GM12891 (cell line): ENCODE results near the gene LOXL1.

Experiments used
- DNase-seq: peaks from one replicate; pipeline ENCODE4 v3.0.0; 2011; ENCODE audit warnings: low spot score; ENCODE audit not compliant: insufficient read length
- FAIRE-seq: peaks from 2 replicates; lab custom pipeline; 2011; peaks lifted over from hg19 to GRCh38; lab: Jason Lieb, UNC
- PAX5 ChIP-seq: IDR thresholded peaks from 2 replicates; pipeline ENCODE4 v1.6.1; 2011; ENCODE audit warnings: low read length, moderate library complexity, mild to moderate bottlenecking; ENCODE audit not compliant: insufficient read depth, severe bottlenecking
- POLR2A ChIP-seq: IDR thresholded peaks from 2 replicates; pipeline ENCODE4 v1.6.1; 2011; ENCODE audit warnings: low read depth, low read length, control low read depth
- POLR2AphosphoS5 ChIP-seq: IDR thresholded peaks from 2 replicates; pipeline ENCODE4 v1.6.1; 2011; ENCODE audit warnings: low read depth, low read length, control low read depth
- POU2F2 ChIP-seq: IDR thresholded peaks from 2 replicates; pipeline ENCODE4 v1.6.1; 2011; ENCODE audit warnings: low read depth, mild to moderate bottlenecking, control low read depth, low read length, moderate library complexity
- SPI1 ChIP-seq: IDR thresholded peaks from 2 replicates; pipeline ENCODE4 v1.6.1; 2011; ENCODE audit warnings: low read depth, low read length, control low read depth
- TAF1 ChIP-seq: IDR thresholded peaks from 2 replicates; pipeline ENCODE4 v1.6.1; 2011; ENCODE audit warnings: low read depth, low read length, control low read depth

LOXL1 gene

GRCh38 chr15:73923156-73923487 is 3.1 kb upstream of the LOXL1 start:
- DNase-seq (no peak), FAIRE-seq (no peak)
- no peak for TF ChIP-seq TAF1

- no peak for TF ChIP-seq POLR2AphosphoS5
- peak; percentile 10; the same call in 1 of the 2 replicates for TF ChIP-seq SPI1
- no peak for TF ChIP-seq POLR2A
- no peak for TF ChIP-seq TAF1
- no peak for TF ChIP-seq POU2F2
- FAIRE-seq, result no peak
- no peak for DNase-seq
Measured at GRCh38 chr15:73923488-73924164, 2.6 kb upstream of the LOXL1 start.

GRCh38 chr15:73924171-73924921 is 1.9 kb upstream of the LOXL1 start:
- DNase-seq (no peak), FAIRE-seq (no peak)
- TF ChIP-seq POU2F2, result no peak
- TF ChIP-seq PAX5, result no peak
- no peak for TF ChIP-seq SPI1
- no peak for TF ChIP-seq POLR2A
- TF ChIP-seq POLR2AphosphoS5, result no peak
- no peak for TF ChIP-seq TAF1

- DNase-seq (no peak), FAIRE-seq (no peak)
- no peak for TF ChIP-seq POLR2AphosphoS5
- TF ChIP-seq PAX5, result no peak
- TF ChIP-seq TAF1, result no peak
- no peak for TF ChIP-seq POLR2A
- TF ChIP-seq POU2F2, result no peak
- TF ChIP-seq SPI1, result no peak
Measured at GRCh38 chr15:73925848-73926218, 429 bp upstream of the LOXL1 start.

GRCh38 chr15:73927003-73927475 is 777 bp downstream of the LOXL1 start:
- DNase-seq, result peak; percentile 50
- TF ChIP-seq PAX5 (no peak), SPI1 (no peak), POLR2AphosphoS5 (no peak), TAF1 (no peak), POU2F2 (no peak), POLR2A (no peak)
- no peak for FAIRE-seq

GRCh38 chr15:73927476-73928240 is 1.4 kb downstream of the LOXL1 start:
- DNase-seq (peak; percentile 72), FAIRE-seq (peak; percentile 58)
- TF ChIP-seq TAF1, result no peak
- no peak for TF ChIP-seq POLR2A
- TF ChIP-seq PAX5, result no peak
- TF ChIP-seq POU2F2, result no peak
- no peak for TF ChIP-seq SPI1
- TF ChIP-seq POLR2AphosphoS5, result no peak

GRCh38 chr15:73928241-73928579 is 1.9 kb downstream of the LOXL1 start:
- TF ChIP-seq TAF1 (no peak), POU2F2 (no peak)
- no peak for FAIRE-seq
- no peak for DNase-seq

GRCh38 chr15:73928971-73929627 is 2.8 kb downstream of the LOXL1 start:
- TF ChIP-seq POU2F2, result no peak
- TF ChIP-seq POLR2AphosphoS5, result no peak
- no peak for TF ChIP-seq SPI1
- no peak for TF ChIP-seq TAF1
- no peak for TF ChIP-seq POLR2A
- no peak for TF ChIP-seq PAX5
- FAIRE-seq (no peak), DNase-seq (no peak)

- TF ChIP-seq SPI1, result no peak
- no peak for TF ChIP-seq PAX5
- no peak for TF ChIP-seq POLR2A
- no peak for TF ChIP-seq TAF1
- TF ChIP-seq POU2F2, result no peak
- no peak for TF ChIP-seq POLR2AphosphoS5
- DNase-seq (no peak), FAIRE-seq (no peak)
Measured at GRCh38 chr15:73930371-73930770, 4.1 kb downstream of the LOXL1 start.
